Measurements from ENCODE around the gene KCNE3. TPM values are rescaled to one million over a fixed set of nuclear protein-coding genes. Genes with fewer than 3 reads are reported as not detected.
A peak's percentile ranks its signal among the peaks of the same experiment; 100 is the strongest.

KCNE3 gene
- total RNA-seq, 6 donors from 2014 or later, result 14.3 to 33.3 (median 20.0) TPM

DNA sequence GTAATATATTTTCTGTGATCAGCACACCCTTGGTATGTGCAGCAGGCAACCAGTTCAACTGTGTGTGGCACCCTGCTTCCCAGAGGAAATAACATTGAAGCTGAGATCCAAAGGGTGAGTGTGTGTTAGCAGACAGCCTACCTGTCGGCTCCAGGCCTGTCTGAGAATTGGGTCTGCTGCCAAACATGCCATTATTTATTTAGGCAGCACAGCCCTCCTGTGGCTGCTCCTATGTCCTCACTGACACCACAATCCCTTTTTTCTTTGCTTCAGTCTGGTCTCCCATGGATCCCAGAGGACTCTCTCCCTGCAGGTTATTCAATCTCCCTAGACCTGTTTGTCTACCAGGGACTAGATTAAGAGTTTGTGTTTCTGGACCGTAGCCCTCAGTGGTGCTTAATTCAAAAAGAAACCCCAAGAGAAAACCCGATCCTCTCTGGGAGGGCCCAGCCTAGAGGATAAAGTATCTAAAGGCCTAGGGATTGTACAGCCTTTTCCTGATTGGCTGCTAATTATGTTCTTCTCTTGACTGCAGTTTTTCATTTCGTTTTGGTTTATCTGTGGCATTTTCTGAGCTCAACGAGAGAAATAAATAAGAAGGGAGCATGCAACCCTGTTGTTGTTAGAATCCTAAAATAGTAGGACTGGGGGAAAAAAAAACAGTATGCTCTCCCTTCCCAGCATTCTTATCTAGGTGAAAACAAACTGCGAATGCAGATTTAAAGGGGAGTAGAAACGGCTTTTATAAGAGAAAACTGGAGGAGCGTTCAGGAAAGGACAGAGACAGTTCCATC is 24.1 kb downstream of the KCNE3 start:
- WGBS, 2 donors, result 56 to 60% methylated on average over 8 of the region's 8 CpGs
- no peak for TF ChIP-seq POLR2A (IDR thresholded peaks at IDR 0.05)
- TF ChIP-seq, protein P1, sequence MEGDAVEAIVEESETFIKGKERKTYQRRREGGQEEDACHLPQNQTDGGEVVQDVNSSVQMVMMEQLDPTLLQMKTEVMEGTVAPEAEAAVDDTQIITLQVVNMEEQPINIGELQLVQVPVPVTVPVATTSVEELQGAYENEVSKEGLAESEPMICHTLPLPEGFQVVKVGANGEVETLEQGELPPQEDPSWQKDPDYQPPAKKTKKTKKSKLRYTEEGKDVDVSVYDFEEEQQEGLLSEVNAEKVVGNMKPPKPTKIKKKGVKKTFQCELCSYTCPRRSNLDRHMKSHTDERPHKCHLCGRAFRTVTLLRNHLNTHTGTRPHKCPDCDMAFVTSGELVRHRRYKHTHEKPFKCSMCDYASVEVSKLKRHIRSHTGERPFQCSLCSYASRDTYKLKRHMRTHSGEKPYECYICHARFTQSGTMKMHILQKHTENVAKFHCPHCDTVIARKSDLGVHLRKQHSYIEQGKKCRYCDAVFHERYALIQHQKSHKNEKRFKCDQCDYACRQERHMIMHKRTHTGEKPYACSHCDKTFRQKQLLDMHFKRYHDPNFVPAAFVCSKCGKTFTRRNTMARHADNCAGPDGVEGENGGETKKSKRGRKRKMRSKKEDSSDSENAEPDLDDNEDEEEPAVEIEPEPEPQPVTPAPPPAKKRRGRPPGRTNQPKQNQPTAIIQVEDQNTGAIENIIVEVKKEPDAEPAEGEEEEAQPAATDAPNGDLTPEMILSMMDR (IDR thresholded peaks at IDR 0.05), result peak in 3 of 6 experiments; percentile 11 to 31 (median 21)
- Histone ChIP-seq H3K9me3 (no peaks in the 10 kb centered on the region), H3K4me1 (peaks cover 0 to 5% (median 2%) of the 10 kb centered on the region in 4 donors), H3K36me3 (no peaks in the 10 kb centered on the region), H3K4me3 (no peak overlapping the region), H3K27me3 (no peaks in the 10 kb centered on the region), H3K27ac (no peak overlapping the region)
- ATAC-seq (ENCODE audit: low FRiP score in 2 of 2) (peak in 1 of 2 donors; percentile 78), DNase-seq (peak in 1 of 2 donors; percentile 68)

DNA sequence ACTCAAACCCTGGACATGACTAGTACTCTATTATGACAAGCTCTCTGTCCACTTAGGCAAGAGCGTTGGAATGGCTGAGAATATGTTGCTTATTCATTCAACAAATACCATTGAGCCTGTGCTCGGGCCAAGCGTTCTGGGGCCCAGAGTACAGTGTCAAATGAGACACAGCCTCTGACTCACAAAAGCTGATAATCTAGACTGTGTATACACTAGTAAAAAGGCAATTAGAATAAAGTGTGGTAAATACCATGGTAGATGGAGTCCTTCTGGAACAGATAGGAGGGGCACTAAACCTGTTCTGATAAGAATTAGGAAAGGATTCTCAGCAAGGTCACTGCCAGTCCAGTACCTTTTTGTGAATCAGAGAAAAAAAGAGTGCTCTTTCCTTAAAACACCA is 24.7 kb downstream of the KCNE3 start:
- peaks cover 0 to 5% (median 2%) of the 10 kb centered on the region in 4 donors for H3K4me1 ChIP-seq
- peak in 1 of 2 donors; percentile 53 for ATAC-seq (ENCODE audit: low FRiP score in 2 of 2)
- H3K27ac ChIP-seq, result no peak overlapping the region
- TF ChIP-seq POLR2AphosphoS5 (IDR thresholded peaks at IDR 0.05) (no peak), POLR2A (IDR thresholded peaks at IDR 0.05) (no peak), EP300 (IDR thresholded peaks at IDR 0.05) (no peak)
- TF ChIP-seq, protein P1 (IDR thresholded peaks at IDR 0.05), result no peak
- DNase-seq, result no peak
- H3K4me3 ChIP-seq, result no peak overlapping the region
- no peaks in the 10 kb centered on the region for H3K9me3 ChIP-seq
- no peaks in the 10 kb centered on the region for H3K27me3 ChIP-seq
- 54 to 65% methylated on average over 3 of the region's 3 CpGs for WGBS, 2 donors
- no peaks in the 10 kb centered on the region for H3K36me3 ChIP-seq

DNA sequence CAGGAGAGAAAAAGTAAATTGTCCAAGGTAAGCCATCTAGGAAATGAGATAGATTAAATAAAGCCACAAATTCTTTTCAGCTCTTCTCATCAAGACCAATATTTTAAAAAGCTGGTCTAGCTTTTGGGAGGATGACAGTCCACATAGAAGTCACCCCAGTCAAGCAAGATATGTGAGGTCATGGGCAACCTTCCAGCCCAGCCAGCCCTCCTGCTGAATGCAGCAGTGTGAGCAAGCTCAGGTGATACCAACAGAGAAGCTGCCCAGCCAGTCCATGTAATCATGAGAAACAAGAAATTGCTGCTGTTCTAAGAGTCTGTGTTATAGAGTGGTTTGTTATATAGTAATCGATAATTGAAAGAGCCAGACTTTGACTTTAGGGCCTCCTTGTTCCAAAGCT is 28.7 kb downstream of the KCNE3 start:
- WGBS, 2 donors, result 96 to 100% methylated on average over 1 of the region's 1 CpG
- no peaks in the 10 kb centered on the region for H3K9me3 ChIP-seq
- no peak for TF ChIP-seq POLR2AphosphoS5 (IDR thresholded peaks at IDR 0.05)
- no peak for TF ChIP-seq POLR2A (IDR thresholded peaks at IDR 0.05)
- TF ChIP-seq, protein P1 (IDR thresholded peaks at IDR 0.05), result no peak
- TF ChIP-seq EP300 (IDR thresholded peaks at IDR 0.05), result no peak
- peaks cover 0 to 5% (median 2%) of the 10 kb centered on the region in 4 donors for H3K4me1 ChIP-seq
- H3K27me3 ChIP-seq, result no peaks in the 10 kb centered on the region
- ATAC-seq (ENCODE audit: low FRiP score in 2 of 2), result no peak
- H3K27ac ChIP-seq, result no peak overlapping the region
- no peaks in the 10 kb centered on the region for H3K36me3 ChIP-seq
- no peak overlapping the region for H3K4me3 ChIP-seq
- DNase-seq, result no peak

DNA sequence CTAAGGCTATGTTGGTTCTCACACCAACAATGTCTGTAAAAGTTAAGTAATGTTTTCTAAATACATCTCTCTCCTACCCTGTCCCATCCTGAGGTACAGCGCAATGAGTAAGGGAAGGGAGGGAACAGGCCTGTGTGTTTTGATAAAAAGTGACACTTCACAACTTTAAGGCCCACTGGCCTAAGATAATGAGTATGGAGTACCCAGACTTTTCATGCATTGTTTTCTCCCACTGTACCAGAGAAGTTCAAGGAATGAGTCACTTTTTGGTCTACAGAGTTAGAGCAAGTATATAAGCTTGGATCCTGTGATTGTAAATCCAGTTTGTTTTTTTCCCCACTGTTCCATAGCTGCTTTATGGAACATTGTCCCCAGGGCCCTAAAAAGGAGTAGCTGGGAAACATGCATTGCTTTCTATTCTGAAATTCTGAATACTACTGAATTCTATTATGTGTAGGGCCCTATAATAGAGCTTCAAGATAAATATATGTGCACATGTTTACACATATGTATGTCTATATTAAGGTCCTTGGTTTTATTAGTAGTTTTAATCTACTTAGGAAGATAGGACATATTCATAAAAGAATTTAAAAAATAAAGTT is 29.8 kb downstream of the KCNE3 start:
- no peak for ATAC-seq (ENCODE audit: low FRiP score in 2 of 2)
- Histone ChIP-seq H3K4me1 (no peaks in the 10 kb centered on the region), H3K9me3 (no peaks in the 10 kb centered on the region), H3K4me3 (no peak overlapping the region), H3K27ac (no peak overlapping the region), H3K36me3 (no peaks in the 10 kb centered on the region), H3K27me3 (no peaks in the 10 kb centered on the region)
- TF ChIP-seq POLR2AphosphoS5 (IDR thresholded peaks at IDR 0.05) (no peak), EP300 (IDR thresholded peaks at IDR 0.05) (no peak), POLR2A (IDR thresholded peaks at IDR 0.05) (no peak)
- TF ChIP-seq, protein P1 (IDR thresholded peaks at IDR 0.05), result no peak
- DNase-seq, result no peak
- WGBS, 2 donors, result 92 to 94% methylated on average over 1 of the region's 1 CpG
